GM12892 (cell line): ENCODE measurements around the gene MYO3B.

ENCODE experiments used
- POLR2A ChIP-seq: IDR thresholded peaks from 2 replicates; pipeline ENCODE4 v1.6.1; 2011; ENCODE audit warnings: low read depth, low read length, control low read depth
- POLR2AphosphoS5 ChIP-seq: IDR thresholded peaks from 2 replicates; pipeline ENCODE4 v1.6.1; 2011; ENCODE audit warnings: low read depth, low read length, control low read depth
- TAF1 ChIP-seq: IDR thresholded peaks from 2 replicates; pipeline ENCODE4 v1.6.1; 2011; ENCODE audit warnings: low read depth, mild to moderate bottlenecking, control low read depth, low read length, borderline replicate concordance

GRCh38 chr2:170250584-170250983 lies 72.6 kb downstream of the MYO3B start:
- TF ChIP-seq POLR2AphosphoS5 (no peak), POLR2A (no peak), TAF1 (no peak)
